ENCODE data around the gene GRM1. TPM values are rescaled to one million over a fixed set of nuclear protein-coding genes. Genes with fewer than 3 reads are reported as not detected.

Gene GRM1
- total and polyA plus RNA-seq, 2 of the 4 experiments (the other 2 are of a cell fraction): not detected

DNA sequence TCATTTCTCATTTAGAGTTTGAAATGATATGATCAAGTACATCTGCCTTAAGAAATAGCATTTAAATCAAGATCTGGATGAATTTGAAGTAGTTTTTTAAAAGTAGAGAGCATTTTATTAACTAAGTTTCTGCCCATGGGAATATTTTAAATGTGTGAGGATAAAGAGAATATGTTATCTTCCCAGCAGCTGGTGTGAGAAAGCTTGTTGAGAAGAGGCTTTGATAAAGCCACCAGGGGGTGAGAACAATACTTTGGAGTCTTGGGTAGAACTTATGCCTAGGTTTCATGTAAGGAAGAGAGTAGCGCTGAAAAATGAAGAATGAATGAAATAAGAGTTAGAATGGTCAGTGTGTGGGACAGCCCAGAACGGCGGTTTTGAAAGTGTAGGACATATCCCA, 190.2 kb downstream of the GRM1 start:
- intact Hi-C loops (cut with micrococcal nuclease): no loop called here
- no peak overlapping the region for H2BK20ac ChIP-seq (ENCODE audit: low read depth, low read length)
- 59% methylated on average over 3 of the region's 3 CpGs; no CpG with 5 or more reads in 1 of the 2 experiments for WGBS, 2 experiments (ENCODE audit: extremely low coverage in 2 of 2, insufficient read length in 1 of 2)
- H2AK5ac ChIP-seq (ENCODE audit: low read depth, low read length): no peak overlapping the region
- TF ChIP-seq NFE2L2 (IDR thresholded peaks at IDR 0.05; ENCODE audit: low read depth, low read length) (no peak), RFX5 (IDR thresholded peaks at IDR 0.05; ENCODE audit: low read depth, low read length) (no peak), SMC3 (IDR thresholded peaks at IDR 0.05; ENCODE audit: low read depth, low read length) (no peak), RCOR1 (IDR thresholded peaks at IDR 0.05; ENCODE audit: insufficient replicate concordance, low read length) (no peak), CHD1 (IDR thresholded peaks at IDR 0.05; ENCODE audit: low read depth, low read length) (no peak), MAFK (IDR thresholded peaks at IDR 0.05; ENCODE audit: low read depth, low read length) (no peak), MAZ (IDR thresholded peaks at IDR 0.05; ENCODE audit: borderline replicate concordance, low read depth, low read length) (no peak), POLR2A (IDR thresholded peaks at IDR 0.05; ENCODE audit: low read depth, low read length) (no peak), FOS (IDR thresholded peaks at IDR 0.05; ENCODE audit: low read depth, low read length) (no peak), MXI1 (IDR thresholded peaks at IDR 0.05; ENCODE audit: borderline replicate concordance, low read depth, low read length) (no peak), CEBPB (IDR thresholded peaks at IDR 0.05; ENCODE audit: low read depth, low read length) (no peak)
- TF ChIP-seq, protein P1, sequence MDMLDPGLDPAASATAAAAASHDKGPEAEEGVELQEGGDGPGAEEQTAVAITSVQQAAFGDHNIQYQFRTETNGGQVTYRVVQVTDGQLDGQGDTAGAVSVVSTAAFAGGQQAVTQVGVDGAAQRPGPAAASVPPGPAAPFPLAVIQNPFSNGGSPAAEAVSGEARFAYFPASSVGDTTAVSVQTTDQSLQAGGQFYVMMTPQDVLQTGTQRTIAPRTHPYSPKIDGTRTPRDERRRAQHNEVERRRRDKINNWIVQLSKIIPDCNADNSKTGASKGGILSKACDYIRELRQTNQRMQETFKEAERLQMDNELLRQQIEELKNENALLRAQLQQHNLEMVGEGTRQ (IDR thresholded peaks at IDR 0.05; ENCODE audit: low read depth, low read length): no peak
- TF ChIP-seq, protein P2, sequence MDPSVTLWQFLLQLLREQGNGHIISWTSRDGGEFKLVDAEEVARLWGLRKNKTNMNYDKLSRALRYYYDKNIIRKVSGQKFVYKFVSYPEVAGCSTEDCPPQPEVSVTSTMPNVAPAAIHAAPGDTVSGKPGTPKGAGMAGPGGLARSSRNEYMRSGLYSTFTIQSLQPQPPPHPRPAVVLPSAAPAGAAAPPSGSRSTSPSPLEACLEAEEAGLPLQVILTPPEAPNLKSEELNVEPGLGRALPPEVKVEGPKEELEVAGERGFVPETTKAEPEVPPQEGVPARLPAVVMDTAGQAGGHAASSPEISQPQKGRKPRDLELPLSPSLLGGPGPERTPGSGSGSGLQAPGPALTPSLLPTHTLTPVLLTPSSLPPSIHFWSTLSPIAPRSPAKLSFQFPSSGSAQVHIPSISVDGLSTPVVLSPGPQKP (IDR thresholded peaks at IDR 0.05; ENCODE audit: borderline replicate concordance, low read depth, low read length): no peak
- TF ChIP-seq, protein P3, sequence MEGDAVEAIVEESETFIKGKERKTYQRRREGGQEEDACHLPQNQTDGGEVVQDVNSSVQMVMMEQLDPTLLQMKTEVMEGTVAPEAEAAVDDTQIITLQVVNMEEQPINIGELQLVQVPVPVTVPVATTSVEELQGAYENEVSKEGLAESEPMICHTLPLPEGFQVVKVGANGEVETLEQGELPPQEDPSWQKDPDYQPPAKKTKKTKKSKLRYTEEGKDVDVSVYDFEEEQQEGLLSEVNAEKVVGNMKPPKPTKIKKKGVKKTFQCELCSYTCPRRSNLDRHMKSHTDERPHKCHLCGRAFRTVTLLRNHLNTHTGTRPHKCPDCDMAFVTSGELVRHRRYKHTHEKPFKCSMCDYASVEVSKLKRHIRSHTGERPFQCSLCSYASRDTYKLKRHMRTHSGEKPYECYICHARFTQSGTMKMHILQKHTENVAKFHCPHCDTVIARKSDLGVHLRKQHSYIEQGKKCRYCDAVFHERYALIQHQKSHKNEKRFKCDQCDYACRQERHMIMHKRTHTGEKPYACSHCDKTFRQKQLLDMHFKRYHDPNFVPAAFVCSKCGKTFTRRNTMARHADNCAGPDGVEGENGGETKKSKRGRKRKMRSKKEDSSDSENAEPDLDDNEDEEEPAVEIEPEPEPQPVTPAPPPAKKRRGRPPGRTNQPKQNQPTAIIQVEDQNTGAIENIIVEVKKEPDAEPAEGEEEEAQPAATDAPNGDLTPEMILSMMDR (conservative IDR thresholded peaks at IDR 0.05; ENCODE audit: low read depth, low read length): no peak
- ChIA-PET CTCF (no interaction called here), POLR2A (ENCODE audit: unreplicated experiment) (no interaction called here)
- no peak overlapping the region for H4K91ac ChIP-seq (ENCODE audit: insufficient read depth, low read depth, low read length)
- H3K4ac ChIP-seq (ENCODE audit: low read depth, low read length): no peak overlapping the region
- no peak overlapping the region for H2AK9ac ChIP-seq (replicated peaks; ENCODE audit: low read depth, low read length, poor library complexity)
- no peak overlapping the region for H3K23ac ChIP-seq (ENCODE audit: low read depth, low read length)
- no peak overlapping the region for H2BK5ac ChIP-seq (ENCODE audit: low read depth, low read length, poor library complexity, severe bottlenecking)
- DNase-seq (no peak), ATAC-seq (ENCODE audit: low read depth) (no peak)
- no peak overlapping the region for H2BK120ac ChIP-seq (ENCODE audit: low read depth, low read length)
- no peaks in the 10 kb centered on the region for H3K27me3 ChIP-seq (ENCODE audit: control insufficient read depth, insufficient read depth, low read length)
- H3K9me1 ChIP-seq (ENCODE audit: insufficient read depth, low read length): no peaks in the 10 kb centered on the region
- H3K18ac ChIP-seq (ENCODE audit: low read depth, low read length): no peak overlapping the region
- dilution Hi-C loops (cut with HindIII; ENCODE audit: low sequenced_read_pairs, unreplicated experiment): no loop called here
- H3K4me3 ChIP-seq (ENCODE audit: insufficient read depth, low read depth, low read length): no peak overlapping the region
- no peaks in the 10 kb centered on the region for H3K79me1 ChIP-seq (ENCODE audit: low read depth in 1 of 2, low read length in 2 of 2)
- H3K36me3 ChIP-seq (ENCODE audit: control insufficient read depth, insufficient read depth, low read length): no peaks in the 10 kb centered on the region
- no peak overlapping the region for H3K9ac ChIP-seq (ENCODE audit: low read depth, low read length)
- no peak overlapping the region for H3K56ac ChIP-seq (ENCODE audit: extremely low read depth, insufficient read depth, low read length)
- no TSS peak for BruUV-seq (replicated peaks)
- no peak overlapping the region for H2AFZ ChIP-seq (replicated peaks; ENCODE audit: low read length, poor library complexity)
- H4K5ac ChIP-seq (ENCODE audit: low read depth, low read length): no peak overlapping the region
- no peak overlapping the region for H4K8ac ChIP-seq (ENCODE audit: low read depth in 2 of 2, low read length in 2 of 2)
- H4K20me1 ChIP-seq (ENCODE audit: insufficient read depth, low read length): no peaks in the 10 kb centered on the region
- H3K27ac ChIP-seq (ENCODE audit: insufficient read depth, low read length): no peak overlapping the region
- H2BK15ac ChIP-seq (ENCODE audit: low read depth, low read length): no peak overlapping the region
- H3K14ac ChIP-seq (replicated peaks; ENCODE audit: low read depth, low read length): no peak overlapping the region
- in situ Hi-C loops (cut with MboI; ENCODE audit: low sequenced_read_pairs): no loop called here
- H3K4me1 ChIP-seq (ENCODE audit: control insufficient read depth, insufficient read depth, low read length): no peaks in the 10 kb centered on the region
- H3K4me2 ChIP-seq (ENCODE audit: low read depth, low read length): no peak overlapping the region
- peaks cover 4% of the 10 kb centered on the region; the same call in 1 of the 2 replicates for H3K9me3 ChIP-seq (ENCODE audit: control insufficient read depth, insufficient read depth, low read length)

Data from IMR-90 (cell line).